Measurements from ENCODE around the gene ZNF526. TPM values are rescaled to one million over a fixed set of nuclear protein-coding genes. Genes with fewer than 3 reads are reported as not detected.
A peak's percentile ranks its signal among the peaks of the same experiment; 100 is the strongest.

Gene ZNF526
- polyA plus RNA-seq, 3 donors: 0.96 to 3.4 (median 1.3) TPM

DNA sequence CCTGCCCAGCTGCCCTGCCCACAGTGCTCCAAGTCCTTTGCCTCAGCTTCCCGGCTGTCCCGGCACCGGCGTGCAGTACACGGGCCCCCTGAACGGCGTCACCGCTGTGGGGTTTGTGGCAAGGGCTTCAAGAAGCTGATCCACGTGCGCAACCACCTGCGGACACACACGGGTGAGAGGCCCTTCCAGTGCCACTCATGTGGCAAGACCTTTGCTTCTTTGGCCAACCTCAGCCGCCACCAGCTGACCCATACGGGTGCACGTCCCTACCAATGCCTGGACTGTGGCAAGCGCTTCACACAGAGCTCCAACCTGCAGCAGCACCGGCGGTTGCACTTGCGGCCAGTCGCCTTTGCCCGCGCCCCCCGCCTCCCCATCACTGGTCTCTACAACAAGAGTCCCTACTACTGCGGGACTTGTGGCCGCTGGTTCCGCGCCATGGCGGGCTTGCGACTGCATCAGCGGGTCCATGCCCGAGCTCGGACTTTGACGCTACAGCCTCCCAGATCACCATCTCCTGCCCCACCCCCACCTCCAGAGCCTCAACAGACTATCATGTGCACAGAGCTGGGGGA, 5.7 kb downstream of the ZNF526 start:
- H3K27ac Mint-ChIP-seq: no peak overlapping the region
- no peak overlapping the region for H3K9ac ChIP-seq (ENCODE audit: insufficient read depth, low read length, poor library complexity, severe bottlenecking)
- H3K9me3 Mint-ChIP-seq: peaks cover 0 to under 1% (median 0%) of the 10 kb centered on the region in 7 donors
- H3K4me2 ChIP-seq (replicated peaks; ENCODE audit: extremely low read depth, low read length, poor library complexity, severe bottlenecking): no peak overlapping the region
- peaks cover 26% of the 10 kb centered on the region for H3K4me1 Mint-ChIP-seq
- H3K27me3 ChIP-seq (ENCODE audit: control insufficient read depth in 2 of 2, insufficient read depth in 2 of 2, low read length in 2 of 2): no peaks in the 10 kb centered on the region
- DNase-seq: no peak
- no peaks in the 10 kb centered on the region for H3K27me3 Mint-ChIP-seq (ENCODE audit: low read depth in 3 of 3)
- intact Hi-C loops (cut with micrococcal nuclease): no loop called here
- H3K4me3 Mint-ChIP-seq: peak overlapping the region in 1 of 2 donors; percentile 24
- H3K9me3 ChIP-seq (replicated peaks in 1 of 2; ENCODE audit: control insufficient read depth in 1 of 2, insufficient read depth in 1 of 2, low read length in 2 of 2): no peaks in the 10 kb centered on the region
- 97% methylated on average over 32 of the region's 33 CpGs for WGBS (ENCODE audit: insufficient coverage)
- H4K20me1 ChIP-seq (ENCODE audit: insufficient read depth, low read length): peaks cover 79% of the 10 kb centered on the region
- peaks cover 11% of the 10 kb centered on the region in 2 donors for H3K4me1 ChIP-seq (ENCODE audit: control insufficient read depth in 1 of 2, insufficient read depth in 2 of 2, low read length in 2 of 2)
- no peak overlapping the region for H2AFZ ChIP-seq (ENCODE audit: insufficient read depth, low read depth, low read length, poor library complexity, severe bottlenecking)
- peaks cover 58 to 70% of the 10 kb centered on the region in 2 donors for H3K36me3 Mint-ChIP-seq
- peaks cover 49% of the 10 kb centered on the region for H3K79me2 ChIP-seq (ENCODE audit: insufficient read depth, low read length)
- H3K36me3 ChIP-seq (replicated peaks in 1 of 2; ENCODE audit: control insufficient read depth in 1 of 2, insufficient read depth in 2 of 2, low read length in 2 of 2): peaks cover 59 to 67% of the 10 kb centered on the region in 2 donors
- TF ChIP-seq, protein P1, sequence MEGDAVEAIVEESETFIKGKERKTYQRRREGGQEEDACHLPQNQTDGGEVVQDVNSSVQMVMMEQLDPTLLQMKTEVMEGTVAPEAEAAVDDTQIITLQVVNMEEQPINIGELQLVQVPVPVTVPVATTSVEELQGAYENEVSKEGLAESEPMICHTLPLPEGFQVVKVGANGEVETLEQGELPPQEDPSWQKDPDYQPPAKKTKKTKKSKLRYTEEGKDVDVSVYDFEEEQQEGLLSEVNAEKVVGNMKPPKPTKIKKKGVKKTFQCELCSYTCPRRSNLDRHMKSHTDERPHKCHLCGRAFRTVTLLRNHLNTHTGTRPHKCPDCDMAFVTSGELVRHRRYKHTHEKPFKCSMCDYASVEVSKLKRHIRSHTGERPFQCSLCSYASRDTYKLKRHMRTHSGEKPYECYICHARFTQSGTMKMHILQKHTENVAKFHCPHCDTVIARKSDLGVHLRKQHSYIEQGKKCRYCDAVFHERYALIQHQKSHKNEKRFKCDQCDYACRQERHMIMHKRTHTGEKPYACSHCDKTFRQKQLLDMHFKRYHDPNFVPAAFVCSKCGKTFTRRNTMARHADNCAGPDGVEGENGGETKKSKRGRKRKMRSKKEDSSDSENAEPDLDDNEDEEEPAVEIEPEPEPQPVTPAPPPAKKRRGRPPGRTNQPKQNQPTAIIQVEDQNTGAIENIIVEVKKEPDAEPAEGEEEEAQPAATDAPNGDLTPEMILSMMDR (IDR thresholded peaks at IDR 0.05): no peak
- H3K27ac ChIP-seq (ENCODE audit: low read depth in 1 of 2, low read length in 2 of 2): no peak overlapping the region
- H3K4me3 ChIP-seq (replicated peaks in 1 of 3; ENCODE audit: low read depth in 2 of 3, low read length in 3 of 3): no peak overlapping the region

DNA sequence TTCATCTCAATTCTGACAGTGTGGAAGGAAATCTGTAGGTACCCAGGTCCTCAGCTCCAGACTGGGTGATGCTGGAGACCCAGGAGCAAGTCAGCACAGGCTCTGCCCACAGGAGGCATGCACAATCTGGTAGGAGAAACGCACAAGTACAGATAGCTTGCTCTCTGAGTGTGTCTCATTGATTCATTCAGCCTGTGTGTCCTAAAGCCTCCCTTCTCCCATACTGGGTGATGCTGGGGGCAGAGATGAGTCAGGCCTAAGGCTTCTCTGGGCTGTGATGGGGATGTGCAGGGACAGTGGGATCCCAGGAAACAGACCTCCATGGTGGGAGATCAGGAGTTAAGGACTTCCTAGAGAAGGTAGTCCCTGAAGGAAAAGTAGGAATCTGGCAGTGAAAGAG, 6.8 kb downstream of the ZNF526 start:
- Histone ChIP-seq H4K20me1 (ENCODE audit: insufficient read depth, low read length) (peaks cover 83% of the 10 kb centered on the region), H3K27me3 (ENCODE audit: control insufficient read depth in 2 of 2, insufficient read depth in 2 of 2, low read length in 2 of 2) (no peaks in the 10 kb centered on the region), H3K79me2 (ENCODE audit: insufficient read depth, low read length) (peaks cover 45% of the 10 kb centered on the region), H2AFZ (ENCODE audit: insufficient read depth, low read depth, low read length, poor library complexity, severe bottlenecking) (no peak overlapping the region), H3K36me3 (replicated peaks in 1 of 2; ENCODE audit: control insufficient read depth in 1 of 2, insufficient read depth in 2 of 2, low read length in 2 of 2) (peaks cover 70 to 78% of the 10 kb centered on the region in 2 donors), H3K9me3 (replicated peaks in 1 of 2; ENCODE audit: control insufficient read depth in 1 of 2, insufficient read depth in 1 of 2, low read length in 2 of 2) (no peaks in the 10 kb centered on the region), H3K4me1 (ENCODE audit: control insufficient read depth in 1 of 2, insufficient read depth in 2 of 2, low read length in 2 of 2) (peaks cover under 1% of the 10 kb centered on the region in 2 donors), H3K4me3 (replicated peaks in 1 of 3; ENCODE audit: low read depth in 2 of 3, low read length in 3 of 3) (no peak overlapping the region), H3K4me2 (replicated peaks; ENCODE audit: extremely low read depth, low read length, poor library complexity, severe bottlenecking) (no peak overlapping the region), H3K9ac (ENCODE audit: insufficient read depth, low read length, poor library complexity, severe bottlenecking) (no peak overlapping the region), H3K27ac (ENCODE audit: low read depth in 1 of 2, low read length in 2 of 2) (peak overlapping the region in 1 of 2 donors; percentile 36)
- WGBS (ENCODE audit: insufficient coverage): no CpG with 5 or more reads among the region's 1 CpG
- Mint-ChIP-seq H3K36me3 (peaks cover 68 to 81% of the 10 kb centered on the region in 2 donors), H3K27ac (peak overlapping the region in 1 of 7 donors; percentile 29), H3K9me3 (no peaks in the 10 kb centered on the region), H3K27me3 (ENCODE audit: low read depth in 3 of 3) (no peaks in the 10 kb centered on the region), H3K4me3 (no peak overlapping the region), H3K4me1 (peaks cover 21% of the 10 kb centered on the region)
- TF ChIP-seq, protein P1 (IDR thresholded peaks at IDR 0.05): no peak
- DNase-seq: no peak
- intact Hi-C loops (cut with micrococcal nuclease): no loop called here
